H1 (cell line): ENCODE results near the gene GATA1. TPM values are rescaled to one million over a fixed set of nuclear protein-coding genes. Genes with fewer than 3 reads are reported as not detected.

Experiments
- CTCF ChIA-PET: fragments of 300-600 bp; sonication (Branson Sonifier 250); formaldehyde crosslinking; loops from one replicate; lab custom pipeline; 2021; ENCODE audit not compliant: partially characterized antibody; lab: Charles Lee
- POLR2A ChIA-PET: fragments of 300-600 bp; sonication (Branson Sonifier 250); formaldehyde crosslinking; loops from one replicate; lab custom pipeline; 2021; ENCODE audit warnings: inconsistent platforms; ENCODE audit not compliant: partially characterized antibody; lab: Charles Lee
- DNase-seq, 2 experiments: peaks; one replicate each; pipeline versions ENCODE4 v3.0.0 to v3.0.0-alpha.2; 2010 to 2022; ENCODE audit warnings: low spot score in 2 of 2, low read depth in 1 of 2, mixed read lengths in 1 of 2
- FAIRE-seq: peaks from 2 replicates; lab custom pipeline; 2011; peaks lifted over from hg19 to GRCh38; lab: Jason Lieb, UNC
- H2AFZ ChIP-seq: 2 replicates; pipeline ENCODE4 v1.8.1; 2012; ENCODE audit warnings: low read length, inconsistent platforms
- H2AK5ac ChIP-seq: 2 replicates; pipeline ENCODE4 v1.6.1; 2013; ENCODE audit warnings: low read depth, low read length
- H2BK120ac ChIP-seq: replicated peaks from 2 replicates; pipeline ENCODE3; 2013; ENCODE audit warnings: low read depth, low read length, inconsistent platforms
- H2BK12ac ChIP-seq: 2 replicates; pipeline ENCODE4 v1.6.1; 2013; ENCODE audit warnings: low read depth, low read length
- H2BK15ac ChIP-seq: 2 replicates; pipeline ENCODE4 v1.6.1; 2013; ENCODE audit warnings: low read length
- H2BK20ac ChIP-seq: 2 replicates; pipeline ENCODE4 v1.6.1; 2013; ENCODE audit warnings: low read length
- H2BK5ac ChIP-seq: 2 replicates; pipeline ENCODE4 v1.6.1; 2013; ENCODE audit warnings: low read depth, low read length
- H3K14ac ChIP-seq: 2 replicates; pipeline ENCODE4 v1.6.1; 2013; ENCODE audit warnings: inconsistent platforms; ENCODE audit not compliant: insufficient read length
- H3K18ac ChIP-seq: 2 replicates; pipeline ENCODE4 v1.6.1; 2013; ENCODE audit warnings: low read length; ENCODE audit errors: extremely low read depth
- H3K23ac ChIP-seq: 2 replicates; pipeline ENCODE4 v1.6.1; 2013; ENCODE audit warnings: inconsistent platforms; ENCODE audit not compliant: insufficient read length
- H3K23me2 ChIP-seq: 2 replicates; pipeline ENCODE4 v1.6.1; 2013; ENCODE audit warnings: low read depth, low read length
- H3K27ac ChIP-seq: 2 replicates; pipeline ENCODE4 v1.6.1; 2011; ENCODE audit warnings: low read depth, low read length, inconsistent platforms
- H3K27me3 ChIP-seq, 4 experiments: replicated peaks in 1 of 4; 1 replicate in 1 of 4; 2 replicates in 3 of 4; pipeline versions ENCODE4 v1.6.1 to v1.8.1; 2011 to 2013; ENCODE audit warnings: low read length in 3 of 4, mild to moderate bottlenecking in 3 of 4, inconsistent platforms in 2 of 4, mixed read lengths in 2 of 4, moderate library complexity in 1 of 4; ENCODE audit not compliant: control insufficient read depth in 3 of 4, insufficient read depth in 3 of 4; ENCODE audit errors: extremely low read depth in 1 of 4
- H3K36me3 ChIP-seq, 4 experiments: 2 replicates each; pipeline versions ENCODE4 v1.6.1 to v1.8.1; 2011 to 2013; ENCODE audit warnings: mild to moderate bottlenecking in 4 of 4, low read length in 3 of 4, moderate library complexity in 2 of 4, control low read depth in 1 of 4, inconsistent platforms in 1 of 4; ENCODE audit not compliant: insufficient read depth in 4 of 4, control insufficient read depth in 2 of 4
- H3K4ac ChIP-seq: replicated peaks from 2 replicates; pipeline ENCODE3; 2013; ENCODE audit warnings: low read length, low read depth, mixed read lengths, inconsistent platforms; ENCODE audit not compliant: insufficient read length
- H3K4me1 ChIP-seq, 4 experiments: replicated peaks in 1 of 4; 1 replicate in 1 of 4; 2 replicates in 3 of 4; pipeline versions ENCODE4 v1.6.1 to v1.8.1; 2011 to 2013; ENCODE audit warnings: low read length in 3 of 4, inconsistent platforms in 2 of 4, mixed read lengths in 1 of 4; ENCODE audit not compliant: insufficient read depth in 4 of 4, control insufficient read depth in 3 of 4
- H3K4me2 ChIP-seq, 2 experiments: 2 replicates each; pipeline versions ENCODE4 v1.6.1 to v1.8.1; 2011 to 2013; ENCODE audit warnings: low read depth in 2 of 2, low read length in 2 of 2, control low read depth in 1 of 2, inconsistent platforms in 1 of 2, mild to moderate bottlenecking in 1 of 2; ENCODE audit not compliant: insufficient read depth in 1 of 2
- H3K4me3 ChIP-seq, 4 experiments: fragments of 200-600, 300-600 bp in 1 of 4; sonication (generic), shearing (Covaris generic), sonication (Bioruptor Twin) in 1 of 4; 2 replicates each; pipeline versions ENCODE4 v1.5.1 to v1.8.1; 2011 to 2016; ENCODE audit warnings: low read length in 4 of 4, low read depth in 3 of 4, control low read depth in 2 of 4, inconsistent platforms in 2 of 4, mild to moderate bottlenecking in 2 of 4, mixed read lengths in 1 of 4, moderate library complexity in 1 of 4; ENCODE audit not compliant: insufficient read depth in 2 of 4; ENCODE audit errors: extremely low read depth in 1 of 4
- H3K56ac ChIP-seq: replicated peaks from 2 replicates; pipeline ENCODE3; 2013; ENCODE audit warnings: low read depth, mild to moderate bottlenecking, mixed read lengths, low read length, inconsistent platforms; ENCODE audit not compliant: insufficient read length
- H3K79me1 ChIP-seq: 2 replicates; pipeline ENCODE4 v1.6.1; 2013; ENCODE audit warnings: low read depth, low read length, control low read depth
- H3K79me2 ChIP-seq, 2 experiments: 2 replicates each; pipeline versions ENCODE4 v1.6.1 to v1.8.1; 2012 to 2013; ENCODE audit warnings: low read length in 2 of 2, mild to moderate bottlenecking in 2 of 2, inconsistent platforms in 1 of 2; ENCODE audit not compliant: insufficient read depth in 2 of 2, control insufficient read depth in 1 of 2
- H3K9ac ChIP-seq, 4 experiments: replicated peaks in 1 of 4; 1 replicate in 1 of 4; 2 replicates in 3 of 4; pipeline versions ENCODE4 v1.6.1 to v1.8.1; 2011 to 2013; ENCODE audit warnings: low read depth in 3 of 4, low read length in 3 of 4, control low read depth in 2 of 4, mild to moderate bottlenecking in 2 of 4, moderate library complexity in 2 of 4, inconsistent platforms in 1 of 4; ENCODE audit errors: extremely low read depth in 1 of 4
- H3K9me3 ChIP-seq, 2 experiments: 2 replicates each; pipeline versions ENCODE4 v1.6.1 to v1.8.1; 2012 to 2013; ENCODE audit warnings: mild to moderate bottlenecking in 2 of 2, moderate library complexity in 2 of 2, control low read depth in 1 of 2, inconsistent platforms in 1 of 2, low read depth in 1 of 2, low read length in 1 of 2, mixed read lengths in 1 of 2; ENCODE audit not compliant: insufficient read depth in 2 of 2
- H4K20me1 ChIP-seq, 2 experiments: replicated peaks in 1 of 2; 2 replicates each; pipeline versions ENCODE3 to v1.8.1; 2011 to 2013; ENCODE audit warnings: inconsistent platforms in 2 of 2, low read length in 2 of 2, mild to moderate bottlenecking in 1 of 2; ENCODE audit not compliant: insufficient read depth in 2 of 2, control insufficient read depth in 1 of 2
- H4K5ac ChIP-seq: 2 replicates; pipeline ENCODE4 v1.6.1; 2013; ENCODE audit warnings: low read length, low read depth, mixed read lengths, inconsistent platforms; ENCODE audit not compliant: insufficient read length
- H4K8ac ChIP-seq: 2 replicates; pipeline ENCODE4 v1.8.0; 2013; ENCODE audit warnings: mild to moderate bottlenecking, moderate library complexity, low read length, inconsistent platforms; ENCODE audit not compliant: insufficient read depth; ENCODE audit errors: extremely low read depth
- H4K91ac ChIP-seq: replicated peaks from 2 replicates; pipeline ENCODE3; 2013; ENCODE audit warnings: low read length, mixed read lengths, inconsistent platforms; ENCODE audit not compliant: insufficient read length
- CREB1 ChIP-seq: IDR thresholded peaks from 2 replicates; pipeline ENCODE4 v1.6.1; 2012; ENCODE audit warnings: inconsistent platforms
- FOSL1 ChIP-seq: IDR thresholded peaks from 2 replicates; pipeline ENCODE4 v1.6.1; 2011; ENCODE audit warnings: mild to moderate bottlenecking, low read depth, low read length, moderate library complexity; ENCODE audit not compliant: insufficient read depth
- GABPA ChIP-seq: IDR thresholded peaks from 2 replicates; pipeline ENCODE4 v1.6.1; 2011; ENCODE audit warnings: mild to moderate bottlenecking, low read length, moderate library complexity, borderline replicate concordance; ENCODE audit not compliant: insufficient read depth
- JUN ChIP-seq: IDR thresholded peaks from 2 replicates; pipeline ENCODE4 v1.6.1; 2011; ENCODE audit warnings: low read depth, mild to moderate bottlenecking, improper control_type of control experiment, low read length
- MAX ChIP-seq: IDR thresholded peaks from 2 replicates; pipeline ENCODE4 v1.6.1; 2012; ENCODE audit warnings: inconsistent platforms
- POU5F1 ChIP-seq: IDR thresholded peaks from 2 replicates; pipeline ENCODE4 v1.6.1; 2011; ENCODE audit warnings: low read depth, mild to moderate bottlenecking, low read length, moderate library complexity
- RBBP5 ChIP-seq: IDR thresholded peaks from 2 replicates; pipeline ENCODE4 v1.7.1; 2012; ENCODE audit warnings: low read depth, mild to moderate bottlenecking, inconsistent platforms, low read length, moderate library complexity, borderline replicate concordance
- RFX5 ChIP-seq: IDR thresholded peaks from 2 replicates; pipeline ENCODE4 v1.6.1; 2011; ENCODE audit warnings: low read depth, low read length, improper control_type of control experiment, borderline replicate concordance
- RNF2 ChIP-seq: fragments of 200-900, 300-1000 bp; sonication (generic); IDR thresholded peaks from 2 replicates; pipeline ENCODE4 v1.7.1; 2016; ENCODE audit warnings: borderline replicate concordance, low read depth, mild to moderate bottlenecking, antibody characterized with exemption, low read length; ENCODE audit not compliant: poor library complexity, severe bottlenecking; ENCODE audit errors: missing control alignments
- RXRA ChIP-seq: IDR thresholded peaks from 2 replicates; pipeline ENCODE4 v1.6.1; 2011; ENCODE audit warnings: low read depth, mild to moderate bottlenecking, low read length, moderate library complexity; ENCODE audit not compliant: insufficient read depth
- SAP30 ChIP-seq: fragments of 300-600 bp; sonication (generic); IDR thresholded peaks from 2 replicates; pipeline ENCODE4 v1.7.1; 2012; ENCODE audit warnings: low read length, moderate library complexity, mild to moderate bottlenecking, inconsistent platforms; ENCODE audit not compliant: insufficient read depth, insufficient replicate concordance
- SP1 ChIP-seq: IDR thresholded peaks from 2 replicates; pipeline ENCODE4 v1.6.1; 2011; ENCODE audit warnings: low read depth, low read length
- TAF1 ChIP-seq: IDR thresholded peaks from 2 replicates; pipeline ENCODE4 v1.6.1; 2011; ENCODE audit warnings: mild to moderate bottlenecking, low read depth, low read length
- YY1 ChIP-seq: IDR thresholded peaks from 2 replicates; pipeline ENCODE4 v1.6.1; 2011; ENCODE audit warnings: low read depth, mild to moderate bottlenecking, low read length
- ZNF274 ChIP-seq: IDR thresholded peaks from 2 replicates; pipeline ENCODE4 v1.7.0; 2012; ENCODE audit warnings: low read length, borderline replicate concordance; ENCODE audit errors: extremely low read depth
- WGBS, 2 experiments: shearing (Covaris generic) in 1 of 2; methylation state at CpG; one replicate each; pipeline versions ENCODE4 v1.1.6 to v1.1.7; 2013 to 2015; ENCODE audit warnings: low lambda C conversion rate in 2 of 2, mixed read lengths in 2 of 2, inconsistent platforms in 1 of 2, low coverage in 1 of 2, missing lambda C conversion rate in 1 of 2; ENCODE audit not compliant: insufficient replicate concordance in 2 of 2, insufficient coverage in 1 of 2, insufficient read length in 1 of 2; ENCODE audit errors: extremely low coverage in 1 of 2, missing lambda C conversion rate in 1 of 2; 5-methylcytosine and 5-hydroxymethylcytosine counted together
- polyA plus RNA-seq, 7 experiments: library from polyadenylated mRNA; depleted of rRNA in 3 of 7; stranded (reverse) in 5 of 7; unstranded in 2 of 7; fragments of >200 nt in 5 of 7; fragments of 200-250 nt in 2 of 7; gene quantifications; 1 replicate in 5 of 7; 2 replicates in 1 of 7; 4 replicates in 1 of 7; pipeline versions ENCODE4 v1.2.1 to v1.2.3, GENCODE V29; 2011 to 2013; ENCODE audit warnings: missing spikeins in 2 of 7, mixed read lengths in 2 of 7
- total RNA-seq: library from RNA; stranded (reverse); fragmentation: NEBNext Ultra II Directional; extraction: Animal tissue kit (Norgen Biotek cat#: 25700); gene quantifications from 2 replicates; pipeline ENCODE4 v1.2.1, GENCODE V29; 2021

Gene GATA1
- total and polyA plus RNA-seq, 2 of the 8 experiments (the other 6 are each of a cell fraction or from before 2014, with no cell fraction given): 0.05 TPM; not detected in 1

GRCh38 chrX:48785186-48785539 lies 1.2 kb upstream of the GATA1 start:
- FAIRE-seq (no peak), DNase-seq (no peak)
- CTCF ChIA-PET: interaction anchor here (0.6 kb wide), 1 partner anchor 1055 kb away, joined by 3 read pairs; no protein-coding TSS in a partner anchor
- TF ChIP-seq RFX5: no peak
- no peak for TF ChIP-seq TAF1
- no peak for TF ChIP-seq RXRA
- no peak for TF ChIP-seq JUN
- TF ChIP-seq SAP30: no peak
- TF ChIP-seq FOSL1: no peak
- no peak for TF ChIP-seq ZNF274
- no peak for TF ChIP-seq POU5F1
- TF ChIP-seq CREB1: no peak
- no peak for TF ChIP-seq GABPA
- no peak for TF ChIP-seq RBBP5
- no peak for TF ChIP-seq MAX
- TF ChIP-seq RNF2: no peak
- no peak for TF ChIP-seq SP1
- TF ChIP-seq YY1: no peak

More at GRCh38 chrX:48785186-48785539, 1.2 kb upstream of the GATA1 start:
- H3K4me2 ChIP-seq: no peak overlapping the region
- no peaks in the 10 kb centered on the region for H3K23me2 ChIP-seq
- H2BK120ac ChIP-seq: no peak overlapping the region
- no peaks in the 10 kb centered on the region for H3K36me3 ChIP-seq
- H4K8ac ChIP-seq: no peak overlapping the region
- H3K18ac ChIP-seq: no peak overlapping the region
- no peak overlapping the region for H4K91ac ChIP-seq
- H4K5ac ChIP-seq: no peak overlapping the region
- no peak overlapping the region for H3K14ac ChIP-seq
- H3K23ac ChIP-seq: no peak overlapping the region
- H3K9ac ChIP-seq: no peak overlapping the region
- H3K27me3 ChIP-seq: no peaks in the 10 kb centered on the region
- no peak overlapping the region for H2BK12ac ChIP-seq
- H3K4ac ChIP-seq: no peak overlapping the region
- no peak overlapping the region for H2AFZ ChIP-seq
- no peaks in the 10 kb centered on the region for H3K79me2 ChIP-seq
- no peak overlapping the region for H3K27ac ChIP-seq
- H2AK5ac ChIP-seq: no peak overlapping the region
- H3K4me1 ChIP-seq: no peaks in the 10 kb centered on the region
- no peaks in the 10 kb centered on the region for H3K9me3 ChIP-seq
- 100% methylated on average over 1 of the region's 1 CpG; no CpG with 5 or more reads in 1 of the 2 experiments for WGBS, 2 experiments
- H3K79me1 ChIP-seq: no peaks in the 10 kb centered on the region
- no peak overlapping the region for H3K56ac ChIP-seq
- no peak overlapping the region for H2BK5ac ChIP-seq
- no peak overlapping the region for H2BK15ac ChIP-seq
- H3K4me3 ChIP-seq: no peak overlapping the region
- POLR2A ChIA-PET: interaction anchor here (0.9 to 1.3 kb wide), 2 partner anchors 9 to 174 kb away, joined by 3 read pairs; no protein-coding TSS in a partner anchor
- H4K20me1 ChIP-seq: no peaks in the 10 kb centered on the region
- no peak overlapping the region for H2BK20ac ChIP-seq
